NCI-H345 treated with DMSO at 0.1 percent for 48 hours (cell line): ENCODE results near the gene CFAP46.
"Not testable (repeated sequence)": the region's sequence is repeated elsewhere in the genome, so short reads cannot be mapped to it uniquely, and the experiment has no call there.

ENCODE experiments used
- DNase-seq: peaks from one replicate; lab custom pipeline; 2025; ENCODE audit not compliant: unreplicated experiment; lab: John Stamatoyannopoulos, UW

CFAP46 gene

GRCh38 chr10:132810141-132810806 is 132.1 kb downstream of the CFAP46 start:
- no peak for DNase-seq

GRCh38 chr10:132809232-132810140 is 132.9 kb downstream of the CFAP46 start:
- no peak for DNase-seq

GRCh38 chr10:132808383-132809231 is 133.8 kb downstream of the CFAP46 start:
- no peak for DNase-seq

DNA sequence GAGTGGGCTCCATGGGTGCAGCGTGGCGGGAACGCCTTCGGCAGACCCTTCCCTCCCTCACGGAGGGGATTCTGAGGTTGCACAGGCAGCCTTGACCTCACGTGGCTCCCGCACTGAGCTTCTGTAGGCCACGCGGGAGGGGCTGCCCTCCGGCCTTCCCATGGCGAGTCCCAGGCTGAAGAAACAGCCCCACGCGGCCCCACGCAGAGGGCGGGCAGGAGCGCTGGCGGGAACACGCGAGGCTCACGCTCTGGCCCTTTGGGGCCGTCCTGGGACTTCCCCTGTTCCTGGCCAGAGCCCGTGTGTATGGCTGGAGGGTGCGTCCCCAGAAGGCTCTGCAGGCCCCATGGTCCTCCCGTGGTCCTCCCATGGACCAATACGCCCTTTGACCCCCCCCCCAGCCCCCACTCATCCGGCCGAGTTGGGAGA is 134.7 kb downstream of the CFAP46 start:
- DNase-seq: no peak

DNA sequence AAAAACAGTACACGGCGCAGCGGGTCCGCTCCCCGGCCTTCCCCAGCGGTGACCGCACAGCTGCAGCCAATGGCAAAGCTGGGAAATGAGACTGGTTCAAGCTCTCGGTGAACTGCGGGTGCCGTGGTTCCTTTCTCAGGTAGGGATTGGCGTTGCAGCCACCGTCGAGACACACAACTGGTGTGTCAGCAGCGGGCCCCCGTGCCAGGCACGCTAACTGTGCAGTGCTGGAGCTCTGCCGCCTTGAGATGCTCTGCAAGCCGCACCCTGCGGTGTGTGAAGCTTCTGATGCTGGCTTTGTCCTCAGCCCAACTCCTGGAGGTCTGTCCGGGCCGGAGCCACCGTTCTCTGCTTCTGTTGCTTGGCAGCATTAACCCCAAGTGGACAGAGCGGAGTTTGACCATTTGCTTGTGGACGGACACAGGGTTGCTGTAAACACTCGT is 135.8 kb downstream of the CFAP46 start:
- DNase-seq: no peak

- DNase-seq: no peak
Measured at GRCh38 chr10:132806110-132806509, 136.3 kb downstream of the CFAP46 start.

- no peak for DNase-seq
Measured at GRCh38 chr10:132805599-132805998, 136.8 kb downstream of the CFAP46 start.

DNA sequence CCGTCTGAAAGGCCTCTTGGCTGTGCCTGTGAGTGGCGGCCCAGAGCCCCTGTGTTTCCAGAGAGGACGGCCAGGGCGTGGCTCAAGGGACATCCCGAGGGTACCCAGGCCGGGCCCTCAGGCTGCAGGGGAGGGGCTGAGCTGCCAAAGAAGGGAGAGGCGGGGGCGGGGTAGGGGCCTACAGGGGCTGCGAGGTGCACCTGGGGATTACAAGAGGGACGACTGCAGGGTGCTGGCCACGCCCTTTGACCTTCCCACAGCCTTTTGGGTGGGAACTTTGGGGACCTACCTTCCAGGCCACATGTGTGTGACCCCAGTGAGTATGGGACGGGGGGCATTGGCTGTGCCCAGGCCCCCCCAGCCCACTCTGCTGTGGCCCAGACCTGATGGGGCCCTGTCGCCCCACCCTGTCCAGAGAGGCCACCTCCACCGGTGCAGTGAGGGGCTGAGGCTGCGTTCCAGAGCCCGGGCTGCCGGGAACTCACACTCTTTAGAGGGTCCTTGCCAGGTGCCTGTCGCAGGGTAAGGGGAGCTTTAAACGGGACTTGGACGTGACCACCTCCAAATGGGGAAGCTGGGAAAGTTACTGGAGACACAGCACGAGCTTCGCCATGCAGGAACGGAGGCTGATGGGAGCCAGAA is 137.5 kb downstream of the CFAP46 start:
- DNase-seq: no peak

DNA sequence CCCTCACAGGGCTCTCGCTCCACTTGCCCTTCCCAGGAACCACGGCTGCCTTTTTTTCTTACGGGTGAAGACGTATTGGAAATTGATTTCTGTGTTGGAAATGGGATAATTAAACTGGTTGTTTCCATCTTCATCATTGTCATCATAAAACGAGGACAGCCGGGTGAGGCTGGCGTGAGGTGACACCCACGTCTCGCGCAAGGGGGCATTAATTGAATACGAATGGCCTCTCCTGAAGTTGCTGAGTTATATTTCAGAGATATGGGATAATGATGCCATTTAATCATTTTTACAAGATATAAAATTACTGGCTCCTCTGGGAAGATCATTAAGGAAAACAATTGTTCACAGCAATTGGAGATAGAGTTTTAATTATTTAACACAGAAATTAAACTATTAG is 138.1 kb downstream of the CFAP46 start:
- no peak for DNase-seq

DNA sequence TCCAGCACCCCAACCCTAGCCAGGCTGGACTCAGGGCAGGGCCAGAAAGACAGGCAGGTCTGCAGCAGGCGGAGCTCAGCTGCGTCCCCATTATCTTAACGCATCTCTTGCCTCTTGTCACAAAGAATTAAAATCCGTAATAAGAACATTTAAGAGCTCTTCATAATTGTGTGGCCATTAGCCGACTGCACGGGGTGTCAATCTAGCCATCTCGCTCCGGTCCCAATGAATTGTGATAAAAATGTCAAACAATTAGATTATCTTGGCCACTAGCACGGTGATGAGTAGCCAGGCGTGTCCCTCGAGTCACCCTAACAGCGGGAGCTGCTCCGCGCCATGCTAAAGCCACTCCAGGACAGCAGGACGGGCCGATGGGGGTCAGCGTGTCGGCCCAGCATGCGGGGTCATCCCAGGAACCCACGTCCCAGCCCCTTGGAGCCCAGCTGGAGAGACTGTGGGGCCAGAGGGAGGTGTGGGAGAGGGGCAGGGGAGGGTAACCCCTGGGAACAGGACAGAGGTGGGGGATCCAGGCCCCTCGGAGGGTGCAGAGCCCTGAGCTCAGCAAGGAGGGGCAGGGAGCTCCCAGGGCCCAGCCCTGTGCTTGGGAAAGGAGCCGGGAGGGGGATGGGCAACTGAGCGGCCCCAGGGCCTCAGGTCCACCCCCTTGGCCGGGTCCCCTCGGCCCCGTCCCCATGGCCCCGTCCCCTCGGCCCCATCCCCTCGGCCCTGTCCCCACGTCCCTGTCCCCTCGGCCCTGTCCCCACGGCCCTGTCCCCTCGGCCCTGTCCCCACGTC is 138.8 kb downstream of the CFAP46 start:
- no peak for DNase-seq

DNA sequence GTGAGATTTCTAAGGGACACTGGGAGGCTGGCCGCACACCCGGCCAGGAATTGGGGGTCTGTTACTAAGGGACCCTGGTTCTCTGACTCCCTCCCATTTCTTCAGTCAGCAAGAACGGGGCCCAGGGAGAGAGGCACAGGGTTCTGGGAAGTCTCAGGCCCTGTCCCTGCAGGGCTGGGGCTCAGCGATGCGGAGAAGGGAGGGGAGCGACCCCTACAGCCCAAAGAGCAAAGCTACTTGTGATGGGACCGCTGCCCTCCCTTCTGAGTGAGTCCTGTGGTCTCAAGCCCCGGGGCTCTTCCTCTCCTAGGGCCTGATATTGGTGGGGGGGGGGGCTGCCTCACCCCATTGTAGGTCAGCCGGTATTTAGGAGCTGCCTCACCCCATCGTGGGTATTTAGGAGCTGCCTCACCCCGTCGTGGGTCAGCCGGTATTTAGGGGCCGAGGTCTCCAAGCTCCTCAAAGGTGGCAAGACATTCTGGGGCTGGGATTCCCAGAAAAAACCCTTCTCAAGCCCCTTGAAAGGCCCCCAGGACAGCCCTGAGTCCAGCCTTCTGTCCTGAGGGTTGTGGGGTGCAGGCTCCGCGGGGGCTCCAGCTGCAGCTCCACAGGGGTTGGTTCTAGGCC is 139.6 kb downstream of the CFAP46 start:
- DNase-seq: no peak

DNA sequence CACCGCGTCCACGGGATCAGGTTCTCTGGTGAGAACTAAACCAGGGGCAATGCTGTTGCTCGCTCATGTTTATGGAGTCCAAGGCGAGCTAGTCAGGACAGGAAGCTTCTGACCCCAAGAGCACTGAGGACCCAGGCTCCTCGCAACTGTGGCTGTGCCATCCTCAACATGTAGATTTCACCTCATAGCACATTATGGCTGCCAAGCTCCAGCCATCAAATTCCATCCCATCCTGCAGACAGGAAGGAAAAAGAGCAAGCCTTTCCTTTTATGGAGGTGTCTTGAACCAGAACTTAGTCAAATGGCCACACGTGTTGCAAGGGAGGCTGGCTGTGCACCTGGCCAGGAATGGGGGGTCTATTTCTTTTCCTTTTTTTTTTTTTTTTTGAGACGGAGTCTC is 140.3 kb downstream of the CFAP46 start:
- no peak for DNase-seq

DNA sequence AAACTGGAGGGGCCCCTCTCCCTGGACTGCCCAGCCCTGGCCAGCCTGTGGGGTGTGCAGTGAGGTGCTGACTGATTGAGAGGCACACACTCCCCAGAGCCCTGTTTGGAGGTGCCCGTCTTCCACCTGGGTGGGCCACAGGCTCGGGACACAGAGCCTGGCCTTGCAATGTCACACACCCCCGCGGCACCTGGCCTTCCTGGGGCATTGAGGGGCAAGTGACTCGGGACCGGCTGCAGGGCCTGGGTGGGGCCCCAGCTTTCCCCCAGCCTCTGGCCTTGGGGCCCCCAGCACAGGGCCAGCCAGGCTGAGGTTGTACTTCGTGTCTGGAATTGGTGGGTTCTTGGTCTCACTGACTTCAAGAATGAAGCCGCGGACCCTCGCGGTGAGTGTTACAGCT is 142.5 kb downstream of the CFAP46 start:
- DNase-seq: no peak

- DNase-seq: no peak
Measured at GRCh38 chr10:132798876-132799275, 143.5 kb downstream of the CFAP46 start.

DNA sequence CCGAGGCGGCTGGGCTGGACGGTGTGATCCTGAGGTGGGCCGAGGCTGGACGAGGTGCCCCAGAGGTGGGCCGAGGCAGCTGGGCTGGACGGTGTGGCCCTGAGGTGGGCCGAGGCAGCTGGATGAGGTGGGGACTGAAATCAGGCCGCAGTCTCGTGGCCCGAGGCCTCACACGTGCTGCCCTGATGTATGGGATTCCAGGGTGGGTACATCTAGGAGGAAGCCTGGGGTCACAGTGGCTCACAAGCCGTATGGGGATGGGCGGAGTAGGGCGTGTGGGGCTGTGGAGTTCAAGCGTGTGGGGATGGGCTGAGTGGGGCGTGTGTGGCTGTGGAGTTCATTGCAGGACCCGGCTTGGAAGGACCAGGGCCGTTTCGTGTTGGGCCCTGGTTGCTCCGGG is 144.0 kb downstream of the CFAP46 start:
- no peak for DNase-seq

GRCh38 chr10:132797986-132798385 is 144.4 kb downstream of the CFAP46 start:
- not testable (repeated sequence) for DNase-seq

DNA sequence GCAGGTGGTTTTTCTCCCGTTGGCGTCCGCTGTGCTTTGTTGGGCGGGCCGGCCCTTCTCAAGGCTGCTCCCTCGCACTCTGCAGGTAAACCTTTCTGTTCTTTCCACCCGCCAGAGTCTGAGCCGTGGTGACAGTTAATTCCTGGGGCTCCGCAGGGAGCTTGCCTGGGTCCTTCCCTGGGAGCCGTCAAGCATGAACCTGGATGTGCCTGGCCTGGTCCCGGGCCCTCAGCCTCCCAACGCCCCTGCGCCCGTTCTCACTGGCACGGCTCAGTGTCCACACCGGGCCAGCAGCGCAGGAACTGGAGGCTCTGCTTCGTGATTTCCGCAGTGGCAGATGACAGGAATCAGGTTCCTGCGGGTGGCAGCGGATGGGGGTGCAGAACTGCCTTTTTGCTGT is 145.5 kb downstream of the CFAP46 start:
- no peak for DNase-seq

DNA sequence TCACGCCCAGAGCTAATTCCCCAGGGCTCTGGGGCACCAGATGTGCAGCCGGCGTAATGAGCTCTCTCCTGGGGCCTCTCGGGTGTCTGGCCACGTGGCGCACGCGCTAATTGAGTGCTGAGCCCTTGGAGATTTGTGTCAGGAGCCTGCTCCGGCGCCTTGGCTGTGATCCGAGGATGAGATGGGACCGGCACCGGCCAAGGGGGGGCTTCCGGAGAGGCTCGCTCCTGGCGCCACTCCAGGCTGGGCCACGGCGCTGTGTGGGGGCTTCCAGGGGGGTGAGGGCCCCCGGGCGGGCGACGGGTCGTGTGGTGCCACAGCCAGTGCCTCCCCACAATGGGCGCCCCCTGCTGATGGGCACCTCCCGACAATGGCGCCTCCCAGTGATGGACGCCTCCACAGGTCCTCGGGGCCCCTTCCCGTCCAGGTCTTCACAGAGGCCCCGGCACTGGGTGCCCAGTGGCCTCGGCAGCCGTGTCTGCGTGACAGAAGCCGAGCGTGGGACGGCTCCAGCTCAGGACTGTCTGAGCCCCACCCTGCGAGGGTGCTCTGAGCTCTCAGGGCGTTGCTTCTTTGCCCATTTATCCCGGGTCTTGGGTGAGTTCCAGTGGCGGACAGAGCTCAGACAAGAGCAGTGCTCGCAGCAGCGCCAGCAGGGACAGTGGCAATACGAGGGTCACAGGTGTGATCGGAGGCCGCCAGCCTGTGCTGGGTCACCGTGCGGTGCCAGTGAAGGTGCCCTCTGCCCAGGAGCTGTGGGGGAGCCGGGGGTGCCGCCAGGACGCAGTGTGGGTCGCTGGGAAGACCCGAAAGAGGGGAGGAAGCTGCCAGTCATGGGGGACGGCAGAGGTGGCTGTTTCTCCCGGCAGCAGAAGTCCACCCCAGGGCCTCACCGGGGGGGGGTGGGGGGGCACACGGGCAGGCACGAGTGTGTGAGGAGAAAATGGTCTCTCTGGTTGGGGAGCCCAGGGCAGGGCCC is 148.2 kb downstream of the CFAP46 start:
- DNase-seq: no peak
